AG04450 (cell line): Measurements from ENCODE around the gene CSRP1. TPM values are rescaled to one million over a fixed set of nuclear protein-coding genes. Genes with fewer than 3 reads are reported as not detected.
A peak's percentile ranks its signal among the peaks of the same experiment; 100 is the strongest.

ENCODE experiments used
- CTCF ChIA-PET: fragments of 300-600, 350-600 bp; formaldehyde crosslinking; extraction: SDS; loops from one replicate; lab custom pipeline; 2022; ENCODE audit warnings: antibody characterized with exemption, inconsistent platforms; lab: Charles Lee
- POLR2A ChIA-PET: fragments of 350-600 bp; formaldehyde crosslinking; extraction: SDS; loops from one replicate; lab custom pipeline; 2021; ENCODE audit warnings: antibody characterized with exemption, inconsistent platforms; lab: Yijun Ruan, JAX
- DNase-seq: peaks from one replicate; pipeline ENCODE4 v3.0.0-alpha.2; 2011; ENCODE audit warnings: low read depth, low spot score
- H3K27ac ChIP-seq: one replicate; pipeline ENCODE4 v1.5.1; 2012; ENCODE audit warnings: low read depth, low read length, control low read depth
- H3K27me3 ChIP-seq: one replicate; pipeline ENCODE4 v1.6.0; 2012; ENCODE audit warnings: low read length; ENCODE audit not compliant: control insufficient read depth, insufficient read depth
- H3K4me3 ChIP-seq: 2 replicates; pipeline ENCODE4 v1.5.1; 2011; ENCODE audit warnings: mild to moderate bottlenecking, low read depth, low read length, control low read depth
- H3K9me3 ChIP-seq: 2 replicates; pipeline ENCODE4 v1.5.1; 2012; ENCODE audit warnings: low read length; ENCODE audit not compliant: control insufficient read depth, insufficient read depth
- polyA plus RNA-seq: library from polyadenylated mRNA; depleted of rRNA; stranded (reverse); fragments of >200 nt; gene quantifications from 2 replicates; pipeline ENCODE4 v1.2.3, GENCODE V29; 2011
- TF ChIP-seq, protein P1 (sequence below): IDR thresholded peaks from 2 replicates; pipeline ENCODE4 v1.5.1; 2011; ENCODE audit warnings: low read depth, low read length, control low read depth, inconsistent platforms

CSRP1 gene
- polyA plus RNA-seq, 1 experiment: 641 TPM

DNA sequence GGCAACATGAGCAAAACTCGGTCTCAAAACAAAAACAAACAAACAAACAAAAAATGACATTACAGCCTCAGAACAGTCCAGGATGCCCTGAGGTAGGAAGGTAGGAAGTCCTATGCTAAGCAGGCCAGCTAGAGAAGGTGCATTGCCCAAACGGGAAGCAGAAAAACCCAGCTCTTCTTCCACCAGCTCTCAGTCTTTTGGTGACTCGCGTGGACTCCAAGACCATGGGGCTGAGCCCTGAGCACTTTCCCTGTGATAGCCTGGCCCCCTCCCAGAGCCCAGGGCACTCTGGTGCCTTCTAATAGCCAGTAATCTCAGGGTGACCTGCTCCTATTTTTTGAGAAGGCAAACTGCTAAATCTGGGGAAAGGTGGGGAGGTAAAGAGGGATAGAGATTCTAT is 54.1 kb downstream of the CSRP1 start:
- POLR2A ChIA-PET: interaction anchor here (0.6 to 0.9 kb wide), 3 partner anchors 9 to 43 kb away, joined by 3 to 5 read pairs (median 3); no protein-coding TSS in a partner anchor
- Histone ChIP-seq H3K27ac (peak overlapping the region; percentile 21), H3K9me3 (no peaks in the 10 kb centered on the region), H3K4me3 (no peak overlapping the region), H3K27me3 (no peaks in the 10 kb centered on the region)
- DNase-seq: no peak
- TF ChIP-seq, protein P1, sequence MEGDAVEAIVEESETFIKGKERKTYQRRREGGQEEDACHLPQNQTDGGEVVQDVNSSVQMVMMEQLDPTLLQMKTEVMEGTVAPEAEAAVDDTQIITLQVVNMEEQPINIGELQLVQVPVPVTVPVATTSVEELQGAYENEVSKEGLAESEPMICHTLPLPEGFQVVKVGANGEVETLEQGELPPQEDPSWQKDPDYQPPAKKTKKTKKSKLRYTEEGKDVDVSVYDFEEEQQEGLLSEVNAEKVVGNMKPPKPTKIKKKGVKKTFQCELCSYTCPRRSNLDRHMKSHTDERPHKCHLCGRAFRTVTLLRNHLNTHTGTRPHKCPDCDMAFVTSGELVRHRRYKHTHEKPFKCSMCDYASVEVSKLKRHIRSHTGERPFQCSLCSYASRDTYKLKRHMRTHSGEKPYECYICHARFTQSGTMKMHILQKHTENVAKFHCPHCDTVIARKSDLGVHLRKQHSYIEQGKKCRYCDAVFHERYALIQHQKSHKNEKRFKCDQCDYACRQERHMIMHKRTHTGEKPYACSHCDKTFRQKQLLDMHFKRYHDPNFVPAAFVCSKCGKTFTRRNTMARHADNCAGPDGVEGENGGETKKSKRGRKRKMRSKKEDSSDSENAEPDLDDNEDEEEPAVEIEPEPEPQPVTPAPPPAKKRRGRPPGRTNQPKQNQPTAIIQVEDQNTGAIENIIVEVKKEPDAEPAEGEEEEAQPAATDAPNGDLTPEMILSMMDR: no peak
- CTCF ChIA-PET: interaction anchor here (1.3 to 1.6 kb wide), 4 partner anchors 17 to 78 kb away, joined by 3 to 8 read pairs (median 6); no protein-coding TSS in a partner anchor

DNA sequence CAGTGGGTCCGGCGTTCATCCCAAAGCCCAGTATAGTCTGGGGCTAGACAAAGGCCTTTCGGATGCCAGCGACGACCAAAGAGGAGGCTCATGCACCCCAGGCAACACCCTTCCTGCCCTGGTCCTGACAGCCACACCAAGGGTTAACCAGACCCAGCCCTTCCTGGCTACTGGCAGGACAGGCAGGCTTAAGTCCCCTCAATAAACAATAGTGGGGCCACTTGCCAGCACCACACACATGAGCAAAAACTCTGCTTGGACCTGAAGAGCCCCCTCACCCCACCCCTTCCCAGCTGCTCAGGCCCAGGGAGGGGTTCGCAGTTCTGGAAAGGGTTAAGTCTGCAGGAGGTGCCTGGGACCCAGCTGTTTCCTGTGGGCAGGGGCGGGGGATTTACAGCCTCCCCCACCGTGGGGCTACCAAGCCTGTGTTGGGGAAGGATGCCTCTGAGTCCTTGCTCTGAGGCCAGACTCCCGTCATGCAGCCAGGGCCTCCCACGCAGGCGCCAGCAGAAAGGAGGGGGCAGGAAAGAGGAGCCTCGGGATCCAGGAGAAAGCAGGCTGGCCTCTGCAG is 56.1 kb downstream of the CSRP1 start:
- Histone ChIP-seq H3K9me3 (no peaks in the 10 kb centered on the region), H3K4me3 (no peak overlapping the region), H3K27ac (peak overlapping the region; percentile 65), H3K27me3 (no peaks in the 10 kb centered on the region)
- POLR2A ChIA-PET: interaction anchor here (1.0 to 2.3 kb wide), 2 partner anchors 11 to 19 kb away, joined by 10 to 14 read pairs; partner anchors contain the start of gene PHLDA3
- TF ChIP-seq, protein P1: no peak
- CTCF ChIA-PET: interaction anchor here (0.6 to 8.1 kb wide), 3 partner anchors 15 to 104 kb away, joined by 5 to 111 read pairs (median 67); no protein-coding TSS in a partner anchor
- peak; percentile 59 for DNase-seq

DNA sequence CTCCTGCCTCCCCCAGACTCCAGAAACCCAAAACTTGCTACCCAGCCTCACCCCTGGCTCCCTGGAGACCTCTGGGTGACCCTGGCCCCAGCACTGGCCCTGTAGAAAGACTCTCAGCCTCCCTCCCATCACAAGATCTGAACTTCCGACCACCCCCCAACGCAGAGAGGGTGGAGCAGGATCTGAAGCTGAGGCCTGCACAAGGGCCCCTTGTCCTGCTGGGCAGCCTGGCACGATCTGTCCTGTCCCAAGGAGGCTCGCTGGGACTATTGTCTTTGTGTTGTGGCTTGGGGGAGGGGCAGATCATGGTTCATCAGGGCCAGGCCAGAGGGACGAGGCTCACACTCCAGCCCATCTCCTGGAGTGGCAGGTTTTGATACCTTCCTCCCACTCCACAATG is 57.9 kb downstream of the CSRP1 start:
- H3K9me3 ChIP-seq: no peaks in the 10 kb centered on the region
- DNase-seq: no peak
- H3K27ac ChIP-seq: no peak overlapping the region
- no peak overlapping the region for H3K4me3 ChIP-seq
- ChIA-PET CTCF (interaction anchor here (0.8 to 8.1 kb wide), 13 partner anchors 8 to 72 kb away, joined by 4 to 111 read pairs (median 15); partner anchors contain the start of gene PHLDA3), POLR2A (interaction anchor here (1.4 to 2.4 kb wide), 3 partner anchors 12 to 58 kb away, joined by 3 to 24 read pairs (median 7); partner anchors contain the start of gene CSRP1)
- TF ChIP-seq, protein P1: no peak
- H3K27me3 ChIP-seq: no peaks in the 10 kb centered on the region

DNA sequence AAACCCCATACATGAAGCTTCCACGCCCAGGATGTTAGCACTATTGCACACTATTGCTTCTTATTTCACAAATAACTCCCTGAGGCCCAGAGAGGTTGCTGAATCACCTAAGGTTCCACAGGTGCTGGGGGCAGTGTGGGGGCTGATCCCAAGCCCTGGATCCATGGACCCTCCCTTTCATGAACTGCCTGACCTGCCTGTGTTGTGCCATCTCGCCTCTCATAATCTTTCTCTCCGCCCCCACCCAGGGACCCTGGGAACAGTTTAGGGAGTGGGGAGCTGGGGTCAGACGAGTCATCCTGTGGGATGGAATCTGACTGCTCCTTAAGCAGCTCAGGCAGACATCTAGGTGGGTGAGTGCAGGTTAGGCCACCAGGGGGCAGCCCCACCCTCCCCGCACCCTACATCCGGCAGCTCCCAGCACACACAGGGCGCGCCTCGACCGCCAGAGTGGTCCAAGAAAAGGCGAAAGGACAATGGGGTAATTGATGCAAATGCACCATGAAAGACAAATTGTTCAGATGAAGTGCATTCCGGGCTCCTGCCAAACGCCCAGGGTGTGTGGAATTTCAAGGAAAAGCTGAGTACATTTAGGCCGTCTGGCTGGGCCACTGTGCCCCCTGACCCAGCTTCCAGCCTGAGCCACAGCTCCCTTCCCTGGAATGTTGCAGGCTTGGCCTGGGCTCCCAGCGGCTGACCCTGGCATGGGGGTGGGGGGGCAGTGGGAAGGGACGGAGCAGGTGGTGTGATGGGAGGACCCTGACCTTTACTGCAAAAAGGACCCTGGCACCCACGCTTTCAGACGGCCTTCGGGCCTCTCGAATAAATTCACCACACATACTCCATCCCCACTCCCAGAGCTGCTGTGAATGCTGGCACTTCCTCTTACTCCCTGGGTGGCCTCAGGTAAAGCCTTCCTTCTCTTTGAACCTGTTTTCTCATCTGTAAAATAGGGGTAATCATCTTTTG is 58.7 kb downstream of the CSRP1 start:
- H3K4me3 ChIP-seq: no peak overlapping the region
- H3K27ac ChIP-seq: no peak overlapping the region
- ChIA-PET CTCF (interaction anchor here (0.6 to 8.1 kb wide), 30 partner anchors 9 to 1959 kb away, joined by 3 to 111 read pairs (median 4); partner anchors contain the start of gene PHLDA3), POLR2A (interaction anchor here (0.6 to 2.4 kb wide), 9 partner anchors 9 to 64 kb away, joined by 3 to 24 read pairs (median 5); partner anchors contain the start of genes CSRP1 and PHLDA3)
- no peaks in the 10 kb centered on the region for H3K9me3 ChIP-seq
- TF ChIP-seq, protein P1: peak; percentile 82
- peak; percentile 33 for DNase-seq
- no peaks in the 10 kb centered on the region for H3K27me3 ChIP-seq
